Kidney (tissue), 14 donors: ENCODE data around the gene UAP1. TPM values are rescaled to one million over a fixed set of nuclear protein-coding genes. Genes with fewer than 3 reads are reported as not detected.
"Not testable (repeated sequence)": the region's sequence is repeated elsewhere in the genome, so short reads cannot be mapped to it uniquely, and the experiment has no call there.

Source experiments
- DNase-seq, 5 donors: peaks; one replicate each; pipeline ENCODE4 v3.0.0-alpha.2; 2013 to 2020
- FAIRE-seq: peaks from 2 replicates; lab custom pipeline; 2012; peaks lifted over from hg19 to GRCh38; lab: Jason Lieb, UNC
- H3K27ac ChIP-seq, 2 donors: one replicate each; pipeline ENCODE4 v1.7.0; 2013; ENCODE audit warnings: low read depth in 2 of 2, low read length in 2 of 2, inconsistent platforms in 1 of 2
- H3K27me3 ChIP-seq: one replicate; pipeline ENCODE4 v1.7.1; 2013; ENCODE audit warnings: low read length, inconsistent platforms; ENCODE audit not compliant: control insufficient read depth, insufficient read depth
- H3K36me3 ChIP-seq, 3 donors: one replicate each; pipeline versions ENCODE4 v1.7.0 to v1.7.1; 2013; ENCODE audit warnings: low read length in 3 of 3, control low read depth in 1 of 3, inconsistent platforms in 1 of 3; ENCODE audit not compliant: insufficient read depth in 3 of 3, control insufficient read depth in 2 of 3
- H3K4me1 ChIP-seq, 3 donors: one replicate each; pipeline versions ENCODE4 v1.7.0 to v1.7.1; 2013; ENCODE audit warnings: low read length in 3 of 3, inconsistent platforms in 1 of 3, low read depth in 1 of 3; ENCODE audit not compliant: control insufficient read depth in 2 of 3, insufficient read depth in 2 of 3
- H3K4me3 ChIP-seq, 3 donors: one replicate each; pipeline versions ENCODE4 v1.7.0 to v1.8.1; 2013; ENCODE audit warnings: low read length in 3 of 3, control low read depth in 1 of 3, inconsistent platforms in 1 of 3
- H3K9ac ChIP-seq, 3 donors: one replicate each; pipeline versions ENCODE4 v1.7.0 to v1.7.1; 2013; ENCODE audit warnings: low read length in 3 of 3, control low read depth in 1 of 3, inconsistent platforms in 1 of 3
- H3K9me3 ChIP-seq, 3 donors: one replicate each; pipeline versions ENCODE4 v1.7.0 to v1.7.1; 2013; ENCODE audit warnings: low read length in 3 of 3, control low read depth in 1 of 3, inconsistent platforms in 1 of 3; ENCODE audit not compliant: control insufficient read depth in 2 of 3, insufficient read depth in 1 of 3
- intact Hi-C: fragments of 100-400 bp; cut with DNase I; formaldehyde crosslinking; loops from one replicate; pipeline ENCODE4 v1.11.1; 2022
- polyA plus RNA-seq: library from polyadenylated mRNA; stranded (reverse); fragments of 350-450 nt; fragmentation: Illumina TruSeq; extraction: RNeasy Lipid Tissue Mini Kit (QIAGEN cat#74804); gene quantifications from one replicate; pipeline ENCODE4 v1.2.3, GENCODE V29; 2014; ENCODE audit warnings: low read depth, low replicate concordance; ENCODE audit not compliant: insufficient read depth
- total RNA-seq: library from RNA; stranded (reverse); fragmentation: NEBNext Ultra II Directional; extraction: Animal tissue kit (Norgen Biotek cat#: 25700); gene quantifications from one replicate; pipeline ENCODE4 v1.2.1, GENCODE V29; 2021
- TF ChIP-seq, protein P1 (sequence below): IDR thresholded peaks from 3 replicates; pipeline ENCODE4 v1.5.1; 2012; ENCODE audit warnings: mild to moderate bottlenecking, moderate library complexity, borderline replicate concordance; ENCODE audit not compliant: insufficient read depth; ENCODE audit errors: extremely low read depth
- donor health status: control.
- donor health status: control.
- donor health status: control.
- donor health status: control.
- donor health status: control.
- donor health status: DM: yes; HTN: yes; CAD: no.
- donor health status: Normal renal cell carcinoma (clear cell type).

UAP1 gene
- total and polyA plus RNA-seq, 2 donors from 2014 or later = 23.6 to 30.6 TPM

DNA sequence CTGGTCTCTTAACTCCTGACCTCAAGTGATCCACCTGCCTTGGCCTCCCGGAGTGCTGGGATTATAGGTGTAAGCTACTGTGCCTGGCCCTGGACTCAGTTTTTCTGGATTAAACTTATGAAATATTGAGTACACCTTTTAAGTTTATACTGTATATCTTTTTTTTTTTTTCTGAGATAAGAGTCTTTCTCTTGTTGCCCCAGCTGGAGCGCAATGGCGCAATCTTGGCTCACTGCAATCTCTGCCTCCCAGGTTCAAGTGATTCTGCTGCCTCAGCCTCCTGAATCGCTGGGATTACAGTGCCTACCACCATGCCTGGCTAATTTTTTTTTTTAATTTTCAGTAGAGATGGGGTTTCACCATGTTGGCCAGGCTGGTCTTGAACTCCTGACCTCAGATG is 23.6 kb downstream of the UAP1 start:
- H3K9me3 ChIP-seq, intact Hi-C loops, H3K4me1 ChIP-seq, H3K27ac ChIP-seq, FAIRE-seq, H3K9ac ChIP-seq, DNase-seq, H3K27me3 ChIP-seq, H3K4me3 ChIP-seq: not testable (repeated sequence)
- H3K36me3 ChIP-seq = peaks cover 0 to 13% (median 8%) of the 10 kb centered on the region in 3 donors

DNA sequence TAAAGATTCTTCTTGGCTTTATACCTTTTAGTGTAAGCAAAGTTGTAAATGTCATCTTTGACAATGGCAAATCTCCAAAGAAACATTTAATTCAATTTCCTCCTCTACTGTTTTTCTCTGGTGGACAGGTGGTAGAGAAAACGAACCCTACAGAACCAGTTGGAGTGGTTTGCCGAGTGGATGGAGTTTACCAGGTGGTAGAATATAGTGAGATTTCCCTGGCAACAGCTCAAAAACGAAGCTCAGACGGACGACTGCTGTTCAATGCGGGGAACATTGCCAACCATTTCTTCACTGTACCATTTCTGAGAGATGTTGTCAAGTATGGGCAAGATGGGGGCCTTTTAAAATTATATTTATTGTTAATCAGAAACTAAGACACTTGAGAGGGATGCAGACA is 25.8 kb downstream of the UAP1 start:
- DNase-seq = peak in 2 of 5 donors; percentile 4
- Histone ChIP-seq H3K27me3 (no peaks in the 10 kb centered on the region), H3K4me1 (no peaks in the 10 kb centered on the region), H3K27ac (no peak overlapping the region), H3K36me3 (peaks cover 0 to 5% (median 4%) of the 10 kb centered on the region in 3 donors), H3K9ac (no peak overlapping the region), H3K9me3 (no peaks in the 10 kb centered on the region), H3K4me3 (no peak overlapping the region)
- intact Hi-C loops = no loop called here
- TF ChIP-seq, protein P1, sequence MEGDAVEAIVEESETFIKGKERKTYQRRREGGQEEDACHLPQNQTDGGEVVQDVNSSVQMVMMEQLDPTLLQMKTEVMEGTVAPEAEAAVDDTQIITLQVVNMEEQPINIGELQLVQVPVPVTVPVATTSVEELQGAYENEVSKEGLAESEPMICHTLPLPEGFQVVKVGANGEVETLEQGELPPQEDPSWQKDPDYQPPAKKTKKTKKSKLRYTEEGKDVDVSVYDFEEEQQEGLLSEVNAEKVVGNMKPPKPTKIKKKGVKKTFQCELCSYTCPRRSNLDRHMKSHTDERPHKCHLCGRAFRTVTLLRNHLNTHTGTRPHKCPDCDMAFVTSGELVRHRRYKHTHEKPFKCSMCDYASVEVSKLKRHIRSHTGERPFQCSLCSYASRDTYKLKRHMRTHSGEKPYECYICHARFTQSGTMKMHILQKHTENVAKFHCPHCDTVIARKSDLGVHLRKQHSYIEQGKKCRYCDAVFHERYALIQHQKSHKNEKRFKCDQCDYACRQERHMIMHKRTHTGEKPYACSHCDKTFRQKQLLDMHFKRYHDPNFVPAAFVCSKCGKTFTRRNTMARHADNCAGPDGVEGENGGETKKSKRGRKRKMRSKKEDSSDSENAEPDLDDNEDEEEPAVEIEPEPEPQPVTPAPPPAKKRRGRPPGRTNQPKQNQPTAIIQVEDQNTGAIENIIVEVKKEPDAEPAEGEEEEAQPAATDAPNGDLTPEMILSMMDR = no peak
- FAIRE-seq = no peak

DNA sequence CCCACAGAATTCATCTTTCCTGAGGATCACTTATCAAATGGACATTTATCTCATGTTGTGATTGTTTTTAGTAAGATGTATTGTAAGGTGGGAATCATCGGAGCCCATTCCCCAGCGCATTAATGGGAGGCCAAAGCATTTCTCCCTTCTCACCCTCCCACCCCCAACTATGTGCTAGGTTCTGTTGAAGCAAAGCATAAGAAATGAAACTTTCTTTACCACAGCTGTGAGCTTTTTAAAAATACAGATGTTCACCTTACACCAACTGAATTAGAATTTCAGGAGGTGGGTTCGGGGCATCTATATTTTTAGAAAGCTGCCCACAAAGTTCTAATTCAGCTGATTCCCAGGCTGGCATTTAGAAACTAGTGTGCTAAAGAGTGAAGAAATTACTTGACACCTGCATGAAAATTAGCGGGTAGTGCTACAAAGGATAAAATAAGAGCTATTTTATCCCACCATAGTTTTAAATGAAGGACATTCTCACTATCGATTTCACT is 26.3 kb downstream of the UAP1 start:
- FAIRE-seq (no peak), DNase-seq (no peak)
- TF ChIP-seq, protein P1 = no peak
- Histone ChIP-seq H3K27me3 (no peaks in the 10 kb centered on the region), H3K9ac (no peak overlapping the region), H3K4me3 (no peak overlapping the region), H3K4me1 (no peaks in the 10 kb centered on the region), H3K27ac (no peak overlapping the region), H3K36me3 (peaks cover 0 to 10% (median 8%) of the 10 kb centered on the region in 3 donors), H3K9me3 (no peaks in the 10 kb centered on the region)
- intact Hi-C loops = no loop called here

DNA sequence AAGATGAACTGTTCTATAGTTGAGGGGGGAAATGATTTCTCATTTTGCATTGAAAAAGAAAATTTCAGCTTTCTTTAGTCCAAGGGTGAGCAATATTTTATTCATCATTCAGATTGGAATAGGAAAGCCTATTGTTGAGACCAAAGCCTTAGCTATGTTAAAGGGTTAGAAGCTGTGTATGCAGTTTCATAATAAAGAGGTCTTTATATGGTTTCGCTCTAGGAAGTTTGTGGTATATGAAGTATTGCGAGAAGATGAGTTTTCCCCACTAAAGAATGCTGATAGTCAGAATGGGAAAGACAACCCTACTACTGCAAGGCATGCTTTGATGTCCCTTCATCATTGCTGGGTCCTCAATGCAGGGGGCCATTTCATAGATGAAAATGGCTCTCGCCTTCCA is 28.6 kb downstream of the UAP1 start:
- Histone ChIP-seq H3K27me3 (no peaks in the 10 kb centered on the region), H3K36me3 (peaks cover 0 to 11% (median 11%) of the 10 kb centered on the region in 3 donors)
- intact Hi-C loops = no loop called here

More for the DNA sequence above, 28.6 kb downstream of the UAP1 start:
- H3K27ac ChIP-seq = no peak overlapping the region
- H3K4me1 ChIP-seq = no peaks in the 10 kb centered on the region
- no peak overlapping the region for H3K9ac ChIP-seq
- FAIRE-seq (no peak), DNase-seq (no peak)
- no peak overlapping the region for H3K4me3 ChIP-seq
- TF ChIP-seq, protein P1 = no peak
- H3K9me3 ChIP-seq = no peaks in the 10 kb centered on the region
